LoVo (cell line): ENCODE data around the gene N4BP2L1.
A peak's percentile ranks its signal among the peaks of the same experiment; 100 is the strongest.

Source experiments
- DNase-seq: peaks from one replicate; pipeline ENCODE4 v3.0.0-alpha.2; 2016; ENCODE audit warnings: low spot score

The N4BP2L1 gene

DNA sequence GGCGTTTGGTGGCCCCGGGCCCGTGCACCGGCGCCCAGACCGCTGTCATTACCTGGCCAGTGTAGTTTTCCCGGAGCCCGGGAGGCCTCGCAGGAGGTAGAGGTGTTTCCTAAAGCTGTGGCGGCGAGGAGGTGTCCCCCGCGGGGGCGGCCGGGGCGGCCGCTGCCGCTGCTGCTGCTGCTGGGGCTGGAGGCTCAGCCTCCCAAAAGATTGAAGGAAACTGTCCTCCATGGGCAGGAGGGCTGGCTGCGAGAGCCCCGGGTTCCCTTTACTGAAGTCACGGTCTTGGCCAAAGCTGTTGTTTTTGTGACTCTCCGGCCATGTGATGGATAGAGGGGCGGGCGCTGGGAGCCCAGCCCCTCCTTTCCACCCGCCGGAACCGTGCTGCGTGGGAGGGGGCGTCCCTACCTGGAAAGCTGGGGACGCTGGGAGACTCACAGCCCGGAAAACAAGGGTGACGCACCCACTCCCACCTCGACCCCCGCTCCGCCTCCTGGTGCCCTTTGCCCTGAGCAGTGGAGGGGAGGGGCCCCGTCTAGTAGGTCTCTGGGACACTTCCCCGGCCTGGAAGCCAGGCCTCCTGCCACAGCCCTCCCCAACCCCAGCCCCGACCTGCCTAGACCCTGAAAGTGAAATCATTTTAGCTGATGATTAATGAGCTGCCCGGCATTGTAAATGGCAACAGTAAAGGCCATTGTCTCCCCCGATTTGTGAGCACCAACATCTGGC lies at the start of gene N4BP2L1:
TSS of gene N4BP2L1 (minus strand) at position 279 of the 729 bp plus-strand sequence. CDS start at position 231, 48 bp downstream.
- peak; percentile 54 for DNase-seq

- no peak for DNase-seq
Observed at GRCh38 chr13:32476892-32477291, 49.0 kb upstream of the N4BP2L1 start.

- no peak for DNase-seq
Observed at GRCh38 chr13:32476021-32476731, 48.2 kb upstream of the N4BP2L1 start.

DNA sequence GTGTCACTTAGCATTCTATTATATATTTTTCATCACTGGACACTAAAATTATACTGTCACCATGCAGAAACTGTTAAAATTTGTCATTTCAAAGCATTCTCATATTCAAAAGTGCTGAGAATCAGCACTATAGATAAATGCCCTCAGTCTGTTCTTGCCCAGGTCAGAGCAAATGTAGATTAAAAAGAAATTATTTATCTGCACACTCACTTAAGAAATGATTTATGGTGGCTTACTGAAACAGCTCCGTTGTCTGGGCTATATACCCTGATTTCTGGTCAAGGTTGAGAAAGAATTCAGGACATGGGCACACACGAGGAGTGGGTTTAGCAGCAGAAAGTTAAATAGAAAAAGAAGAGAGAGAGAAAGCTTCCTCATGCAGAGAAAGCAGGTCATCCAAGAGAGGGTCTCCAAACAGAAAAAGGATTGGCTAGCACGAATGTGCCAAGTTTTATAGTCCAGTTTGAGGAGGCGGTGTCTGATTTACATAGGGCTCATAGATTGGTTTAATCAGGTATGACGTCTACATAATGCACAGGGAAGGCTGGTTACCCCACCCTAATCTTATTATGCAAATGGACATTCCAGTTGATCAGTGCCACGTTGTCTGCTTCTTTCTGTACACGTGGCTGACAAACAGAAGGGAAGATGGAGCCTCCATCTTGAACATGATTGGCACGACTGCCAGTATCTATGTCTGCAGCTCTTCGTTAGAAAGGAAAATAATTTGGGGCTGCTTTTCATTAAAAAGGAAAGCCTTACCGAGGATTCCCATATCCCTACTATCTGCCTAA lies 47.3 kb upstream of the N4BP2L1 start:
- DNase-seq, result no peak

DNA sequence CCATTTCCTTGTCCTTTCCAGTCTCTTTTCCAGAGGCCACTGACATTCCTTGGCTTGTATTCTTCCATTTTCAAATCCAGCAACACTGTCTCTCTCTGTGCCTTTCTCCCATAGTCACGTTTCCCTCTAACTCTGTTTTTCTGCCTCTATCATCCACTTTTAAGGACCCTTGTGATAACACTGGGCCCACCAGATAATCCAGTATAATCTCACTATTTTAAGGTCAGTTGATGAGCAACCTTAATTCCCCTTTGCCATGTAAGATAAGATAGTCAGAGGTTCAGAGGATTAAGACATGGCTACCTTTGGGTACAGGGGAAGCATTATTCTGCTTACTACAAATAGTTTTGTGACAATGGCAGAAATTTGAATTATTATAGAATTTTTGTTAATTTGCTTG lies 45.7 kb upstream of the N4BP2L1 start:
- DNase-seq, result no peak

DNA sequence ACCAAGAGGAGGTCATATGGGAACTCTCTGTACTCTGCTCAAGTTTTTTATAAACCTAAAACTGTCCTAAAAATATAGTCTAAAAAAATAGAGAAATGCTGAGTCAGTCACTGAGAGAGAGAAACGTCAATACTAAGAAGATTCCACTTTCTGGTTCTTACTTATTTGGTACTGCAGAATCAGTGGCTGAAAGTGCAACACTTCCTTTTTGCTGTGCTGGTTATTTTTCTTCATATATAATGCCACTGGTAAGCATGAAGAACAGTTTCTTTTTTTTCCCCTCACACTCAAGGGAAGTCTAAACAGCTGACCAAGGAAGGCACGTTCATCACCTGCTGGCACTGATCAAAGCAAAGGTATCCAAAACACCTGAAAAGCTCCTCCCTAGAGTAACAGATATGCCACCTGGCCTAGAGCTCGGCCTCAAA lies 44.3 kb upstream of the N4BP2L1 start:
- DNase-seq, result no peak

DNA sequence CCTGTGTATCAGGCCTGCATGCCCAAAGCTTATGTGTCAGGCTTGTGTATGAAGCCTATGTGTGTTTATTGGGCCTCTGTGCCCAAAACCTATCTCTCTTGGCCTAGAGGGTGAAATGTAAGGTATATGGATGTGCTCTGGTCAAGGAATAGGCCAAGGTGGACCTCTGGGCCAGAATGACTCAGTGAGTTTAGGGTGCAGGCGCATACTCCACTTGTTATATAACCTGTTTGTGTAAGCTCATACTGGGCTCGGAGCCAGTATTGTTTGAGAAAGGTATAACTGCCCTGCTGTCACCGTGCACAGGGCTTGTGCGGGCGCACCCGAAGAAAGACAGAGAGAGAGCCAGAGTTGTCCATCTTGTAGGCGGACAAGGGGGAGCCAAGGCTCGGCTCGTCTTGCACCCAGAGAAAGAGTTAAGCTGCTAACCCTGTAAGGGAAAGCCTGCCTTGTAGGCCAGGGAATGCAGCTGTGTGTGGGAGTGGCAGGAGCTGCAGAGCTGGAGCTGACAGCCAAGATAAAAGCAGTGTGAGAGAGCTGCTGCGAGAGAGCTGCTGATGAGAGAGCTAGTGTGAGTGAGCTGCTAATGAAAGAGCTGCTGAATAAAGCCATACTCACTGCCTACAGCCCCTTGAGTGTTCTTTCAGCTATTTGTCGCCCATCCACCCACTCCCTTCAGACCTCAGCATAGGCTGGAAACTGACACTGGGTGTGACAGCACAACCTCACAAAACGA lies 43.4 kb upstream of the N4BP2L1 start:
- DNase-seq, result no peak

DNA sequence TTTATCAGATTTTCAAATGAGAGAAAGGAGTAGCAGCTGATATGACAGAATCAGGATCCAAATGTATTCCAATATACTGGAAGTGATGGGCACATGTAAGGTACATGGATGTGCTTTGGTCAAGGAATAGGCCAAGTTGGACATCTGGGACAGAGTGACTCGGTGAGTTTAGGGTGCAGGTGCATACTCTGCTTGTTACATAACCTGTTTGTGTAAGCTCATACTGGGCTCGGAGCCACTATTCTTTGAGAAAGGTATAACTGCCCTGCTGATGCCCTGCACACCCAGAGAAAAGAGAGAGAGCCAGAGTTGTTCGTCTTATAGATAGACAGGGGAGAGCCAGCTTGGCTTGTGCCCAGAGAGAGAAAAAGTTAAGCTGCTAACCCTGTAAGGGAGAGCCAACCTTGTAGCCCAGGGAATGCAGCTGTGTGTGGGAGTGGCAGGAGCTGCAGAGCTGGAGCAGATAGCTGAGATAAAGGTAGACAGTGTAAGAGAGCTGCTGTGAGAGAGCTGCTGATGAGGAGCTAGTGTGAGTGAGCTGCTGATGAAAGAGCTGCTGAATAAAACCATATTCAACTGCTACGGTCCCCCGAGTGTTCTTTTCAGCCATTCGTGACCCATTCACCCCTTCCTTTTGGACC lies 40.7 kb upstream of the N4BP2L1 start:
- DNase-seq, result no peak

DNA sequence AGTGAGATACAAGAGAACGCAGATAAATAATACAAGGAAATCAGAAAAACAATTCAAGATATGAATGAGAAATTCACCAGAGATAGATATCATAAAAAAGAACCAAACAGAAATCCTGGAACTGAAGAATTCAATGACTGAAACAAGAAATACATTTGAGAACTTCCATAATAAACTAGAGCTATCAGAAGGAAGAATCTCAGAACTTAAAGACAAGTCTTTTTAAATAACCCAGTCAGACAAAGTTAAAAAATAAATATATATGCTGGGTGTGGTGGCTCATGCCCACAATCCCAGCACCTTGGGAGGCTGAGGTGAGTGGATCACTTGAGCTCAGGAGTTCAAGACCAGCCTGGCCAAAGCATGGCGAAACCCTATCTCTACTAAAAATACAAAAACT lies 28.7 kb upstream of the N4BP2L1 start:
- no peak for DNase-seq

DNA sequence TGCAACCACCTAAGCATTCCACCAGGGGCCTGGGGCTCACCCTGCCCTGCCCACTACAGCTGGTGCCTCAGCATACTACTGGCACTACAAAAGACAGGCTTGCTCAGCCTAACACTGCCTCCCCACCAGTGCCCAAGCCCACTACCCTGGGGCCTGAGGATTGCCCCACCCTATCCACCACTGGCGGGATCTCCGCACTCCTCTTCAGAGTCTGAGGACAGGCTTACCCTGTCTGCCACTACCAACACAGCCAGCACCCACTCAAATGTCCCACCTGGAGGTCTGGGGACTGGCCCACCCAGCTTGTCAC lies 27.6 kb upstream of the N4BP2L1 start:
- no peak for DNase-seq

GRCh38 chr13:32454886-32455593 lies 27.1 kb upstream of the N4BP2L1 start:
- DNase-seq, result no peak

DNA sequence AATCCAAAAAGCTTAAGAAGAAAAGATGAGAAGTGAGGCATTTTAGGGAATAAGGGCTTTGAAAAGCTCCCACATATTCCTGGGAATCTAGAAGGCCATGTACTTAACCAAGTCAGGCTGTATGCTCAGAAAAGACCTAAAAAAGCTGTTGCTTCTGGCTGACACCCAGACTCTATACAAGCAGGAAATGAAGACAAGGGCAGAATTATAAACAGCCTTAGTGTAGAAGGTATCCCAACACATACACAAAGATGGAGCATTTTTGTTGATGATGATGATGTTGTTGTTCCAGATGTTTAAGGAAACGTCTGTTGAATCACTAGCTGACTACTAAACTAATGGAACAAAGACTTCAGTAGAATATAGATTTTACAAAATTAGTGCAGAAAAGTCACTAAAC lies 26.1 kb upstream of the N4BP2L1 start:
- no peak for DNase-seq

- no peak for DNase-seq
Observed at GRCh38 chr13:32448972-32449371, 21.0 kb upstream of the N4BP2L1 start.

DNA sequence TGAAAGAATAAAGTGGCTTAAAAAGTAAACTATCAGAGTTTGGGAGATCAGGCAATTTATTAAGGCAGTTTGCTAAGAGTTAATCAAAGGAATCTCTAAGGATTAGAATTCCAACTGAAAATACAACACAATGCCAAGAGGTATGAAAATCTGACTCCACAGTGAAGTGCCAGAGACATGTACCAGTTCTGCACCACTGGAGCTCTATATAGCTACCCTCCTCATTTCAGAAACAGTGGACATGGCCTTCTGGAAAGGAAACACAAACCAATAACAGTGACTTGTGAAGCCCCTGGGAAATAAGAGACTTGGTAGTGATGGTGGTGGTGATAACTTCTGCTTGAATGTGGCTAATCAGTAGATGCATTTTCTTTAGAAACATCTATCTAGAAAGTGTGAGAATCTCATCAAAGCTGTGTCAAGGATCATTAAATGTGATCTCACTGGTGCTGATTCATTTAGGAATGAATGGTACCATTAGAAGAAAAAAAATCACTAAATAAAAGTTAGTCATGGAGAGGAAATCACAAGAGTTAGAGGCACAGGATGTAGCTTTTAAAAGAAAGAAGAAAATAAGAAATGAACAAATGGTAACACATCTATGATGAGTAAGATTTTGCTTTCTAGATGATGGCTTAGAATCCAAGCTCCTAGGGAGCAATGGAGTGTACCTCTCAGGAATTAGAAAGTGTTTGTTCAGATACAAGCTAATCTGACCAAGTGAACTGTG lies 20.1 kb upstream of the N4BP2L1 start:
- DNase-seq, result no peak

DNA sequence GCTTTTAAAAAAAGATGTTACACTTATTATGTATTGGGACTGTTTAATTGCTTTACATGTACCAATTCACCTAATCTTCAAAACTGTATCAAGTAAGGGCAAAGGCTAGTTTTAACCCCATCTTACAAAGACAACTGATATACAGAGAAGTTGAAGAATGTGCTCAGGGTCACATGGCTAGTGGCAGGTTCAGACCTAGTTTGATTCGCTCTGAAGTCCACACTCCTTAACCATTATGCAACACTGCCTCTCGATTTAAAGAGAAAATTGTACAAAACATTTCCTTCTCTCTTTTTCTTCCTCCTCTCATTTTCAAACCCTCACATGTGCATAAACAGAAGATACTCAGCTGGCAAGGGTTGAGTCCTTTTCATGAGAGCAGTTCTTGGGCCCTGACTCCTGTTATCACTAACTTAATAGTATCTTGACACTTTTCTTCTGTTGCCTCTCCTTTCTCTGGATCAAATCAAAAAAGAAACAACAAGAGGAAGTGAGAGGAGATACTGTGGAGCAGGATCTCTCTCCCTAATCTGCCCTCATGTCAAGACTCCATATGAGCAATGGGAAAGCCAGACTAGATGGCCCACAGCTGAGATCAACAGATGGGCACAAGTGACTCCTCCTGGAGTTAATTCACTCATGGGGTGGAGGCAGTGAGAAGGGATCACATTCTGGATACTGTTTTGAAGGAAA lies 19.0 kb upstream of the N4BP2L1 start:
- no peak for DNase-seq

- no peak for DNase-seq
Observed at GRCh38 chr13:32446220-32446619, 18.3 kb upstream of the N4BP2L1 start.

DNA sequence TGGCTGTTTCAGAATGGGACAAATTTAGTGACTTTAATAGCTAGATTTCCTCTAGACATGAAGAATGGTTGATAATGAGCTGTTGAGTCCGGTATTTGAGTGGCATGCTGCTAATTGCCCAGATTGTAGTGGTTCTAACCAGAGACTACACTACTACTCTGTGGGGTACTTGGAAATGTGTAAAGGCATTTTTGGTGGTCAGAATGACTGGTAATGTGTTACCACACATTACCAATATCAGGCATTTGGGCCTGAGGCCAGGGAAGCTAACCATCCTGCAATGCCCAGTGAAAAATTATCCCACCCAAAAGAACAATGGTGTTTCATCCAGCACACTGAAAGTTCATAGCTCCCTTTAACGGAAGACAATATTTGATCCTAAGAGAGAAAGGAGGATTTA lies 17.5 kb upstream of the N4BP2L1 start:
- no peak for DNase-seq

DNA sequence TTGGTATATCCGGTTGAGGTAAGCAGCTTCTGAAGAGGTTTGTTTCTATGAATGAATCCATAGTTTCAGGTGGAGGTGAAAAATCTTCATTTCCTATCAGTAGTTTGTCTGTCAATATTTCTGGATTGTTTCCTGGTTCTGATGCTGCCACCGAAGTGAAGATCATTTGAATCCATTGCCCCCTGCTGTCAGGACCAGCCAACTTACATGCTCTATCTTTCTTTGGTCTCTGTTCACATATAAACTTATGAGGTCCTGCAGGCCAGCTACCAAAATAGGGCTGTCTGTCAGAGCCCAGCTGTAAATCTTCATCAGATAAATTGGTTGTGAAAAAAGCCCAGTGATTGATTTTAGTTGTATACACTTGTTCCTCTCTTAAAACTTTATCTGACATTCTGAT lies 15.2 kb upstream of the N4BP2L1 start:
- DNase-seq, result peak; percentile 23

- DNase-seq, result no peak
Observed at GRCh38 chr13:32438871-32439270, 10.9 kb upstream of the N4BP2L1 start.

DNA sequence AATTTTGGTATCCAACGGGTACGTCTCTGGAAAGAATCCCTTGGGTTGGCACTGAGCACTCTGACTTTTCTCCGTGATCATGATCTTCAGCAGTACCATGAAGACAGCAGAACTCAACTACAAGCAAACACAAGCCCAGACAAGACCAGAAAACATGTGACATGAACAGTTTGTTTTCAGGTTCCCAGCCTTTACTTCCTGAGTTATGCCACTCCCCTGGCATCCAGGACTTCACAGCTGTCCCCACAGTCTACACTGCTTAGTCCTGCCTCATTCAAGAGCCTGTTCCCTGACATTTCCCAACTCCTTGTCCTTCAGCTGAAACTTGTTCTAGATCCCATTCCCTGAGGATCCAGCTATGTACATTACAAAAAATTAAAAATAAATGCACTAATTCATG lies 4.9 kb upstream of the N4BP2L1 start:
- DNase-seq, result no peak
